GM23338 (cell line): ENCODE data around the gene MC4R. TPM values are rescaled to one million over a fixed set of nuclear protein-coding genes. Genes with fewer than 3 reads are reported as not detected.

Experiments
- ATAC-seq: fragments of 200-7000 bp; cut with Tn5 transposase; 3 replicates; pipeline ENCODE4 v1.9.1; 2020
- DNase-seq: peaks from one replicate; pipeline ENCODE4 v3.0.0-alpha.2; 2015; ENCODE audit warnings: low spot score
- H2AFZ ChIP-seq: fragments of 200-600 bp; sonication (generic); 2 replicates; pipeline ENCODE4 v1.8.0; 2016; ENCODE audit warnings: antibody characterized with exemption, mild to moderate bottlenecking, moderate library complexity
- H3F3A ChIP-seq: fragments of 200-600 bp; sonication (generic); replicated peaks from 2 replicates; pipeline ENCODE4 v1.8.0; 2017; ENCODE audit warnings: antibody characterized with exemption, mixed run types, low read depth
- H3K27ac ChIP-seq: fragments of 200-600 bp; sonication (generic); 2 replicates; pipeline ENCODE4 v1.6.1; 2016; ENCODE audit warnings: low read depth
- H3K27me3 ChIP-seq: fragments of 200-600 bp; sonication (generic); 2 replicates; pipeline ENCODE4 v1.8.0; 2016; ENCODE audit warnings: mild to moderate bottlenecking, mixed run types, moderate library complexity; ENCODE audit not compliant: insufficient read depth
- H3K36me3 ChIP-seq: fragments of 200-600 bp; sonication (generic); 2 replicates; pipeline ENCODE4 v1.8.0; 2016; ENCODE audit warnings: mild to moderate bottlenecking; ENCODE audit not compliant: insufficient read depth
- H3K4me1 ChIP-seq: fragments of 200-600 bp; sonication (generic); 2 replicates; pipeline ENCODE4 v1.8.0; 2016; ENCODE audit warnings: mild to moderate bottlenecking, moderate library complexity; ENCODE audit not compliant: insufficient read depth
- H3K4me2 ChIP-seq: fragments of 200-600 bp; sonication (generic); 2 replicates; pipeline ENCODE4 v1.7.1; 2017; ENCODE audit warnings: mixed run types
- H3K4me3 ChIP-seq: fragments of 200-600 bp; sonication (generic); 2 replicates; pipeline ENCODE4 v1.6.1; 2016; ENCODE audit warnings: mixed run types
- H3K79me2 ChIP-seq: fragments of 200-600 bp; sonication (generic); replicated peaks from 2 replicates; pipeline ENCODE4 v1.8.0; 2017; ENCODE audit warnings: mild to moderate bottlenecking; ENCODE audit not compliant: insufficient read depth
- H3K9me2 ChIP-seq: fragments of 200-600 bp; sonication (generic); 2 replicates; pipeline ENCODE4 v1.8.0; 2017; ENCODE audit not compliant: insufficient read depth
- H4K20me1 ChIP-seq: fragments of 200-600 bp; sonication (generic); replicated peaks from 2 replicates; pipeline ENCODE4 v1.8.0; 2017; ENCODE audit warnings: mild to moderate bottlenecking; ENCODE audit not compliant: insufficient read depth
- H3K27ac Mint-ChIP-seq: 2 replicates; pipeline ENCODE4 v1.8.0; 2020; ENCODE audit warnings: inconsistent platforms, mild to moderate bottlenecking, moderate library complexity, mixed read lengths
- H3K27me3 Mint-ChIP-seq: 3 replicates; pipeline ENCODE4 v1.8.0; 2022; ENCODE audit warnings: low read depth, mild to moderate bottlenecking, moderate library complexity, mixed read lengths, inconsistent platforms; ENCODE audit not compliant: insufficient read depth, poor library complexity
- H3K36me3 Mint-ChIP-seq: 3 replicates; pipeline ENCODE4 v1.8.0; 2021; ENCODE audit warnings: low read depth, mild to moderate bottlenecking, inconsistent platforms, moderate library complexity, mixed read lengths
- H3K4me1 Mint-ChIP-seq: 3 replicates; pipeline ENCODE4 v1.8.0; 2020; ENCODE audit warnings: mild to moderate bottlenecking, inconsistent platforms, mixed read lengths
- H3K4me3 Mint-ChIP-seq: 3 replicates; pipeline ENCODE4 v1.8.0; 2021; ENCODE audit warnings: moderate library complexity, mild to moderate bottlenecking, inconsistent platforms, mixed read lengths
- H3K9me3 Mint-ChIP-seq: 3 replicates; pipeline ENCODE4 v1.8.0; 2020; ENCODE audit warnings: moderate library complexity, mild to moderate bottlenecking, inconsistent platforms, mixed read lengths
- CREB1 ChIP-seq: fragments of 250-450 bp; sonication (Bioruptor Pico); IDR thresholded peaks from 2 replicates; pipeline ENCODE4 v1.5.0; 2020; ENCODE audit warnings: low read depth, mild to moderate bottlenecking, moderate library complexity
- EZH2 ChIP-seq: fragments of 200-600 bp; sonication (generic); IDR thresholded peaks from one replicate; pipeline ENCODE4 v1.8.0; 2017; ENCODE audit warnings: antibody characterized with exemption, mild to moderate bottlenecking, low read depth; ENCODE audit not compliant: unreplicated experiment
- EZH2phosphoT487 ChIP-seq: fragments of 200-600 bp; sonication (generic); IDR thresholded peaks from one replicate; pipeline ENCODE4 v1.8.1; 2018; ENCODE audit warnings: antibody characterized with exemption; ENCODE audit not compliant: unreplicated experiment
- JUNB ChIP-seq: IDR thresholded peaks from one replicate; pipeline ENCODE4 v1.6.1; 2016; ENCODE audit warnings: antibody characterized with exemption; ENCODE audit not compliant: unreplicated experiment
- NANOG ChIP-seq: IDR thresholded peaks from 2 replicates; pipeline ENCODE4 v1.6.1; 2016; ENCODE audit warnings: antibody characterized with exemption, borderline replicate concordance
- POLR2AphosphoS5 ChIP-seq: IDR thresholded peaks from 2 replicates; pipeline ENCODE4 v1.6.1; 2016; ENCODE audit warnings: antibody characterized with exemption, low read depth
- REST ChIP-seq: IDR thresholded peaks from one replicate; pipeline ENCODE4 v1.6.1; 2018; ENCODE audit warnings: antibody characterized with exemption; ENCODE audit not compliant: unreplicated experiment
- STAT1 ChIP-seq: IDR thresholded peaks from one replicate; pipeline ENCODE4 v1.6.1; 2016; ENCODE audit warnings: antibody characterized with exemption; ENCODE audit not compliant: unreplicated experiment
- ZNF114 ChIP-seq: fragments of 250-450 bp; sonication (Bioruptor Pico); IDR thresholded peaks from 2 replicates; pipeline ENCODE4 v1.5.0; 2020; ENCODE audit warnings: mild to moderate bottlenecking, moderate library complexity
- ZNF331 ChIP-seq: fragments of 250-450 bp; sonication (Bioruptor Pico); IDR thresholded peaks from 2 replicates; pipeline ENCODE4 v1.5.0; 2020; ENCODE audit warnings: low read depth, mild to moderate bottlenecking, moderate library complexity
- polyA plus RNA-seq: library from polyadenylated mRNA; unstranded; fragments of >200 nt; fragmentation: Nextera tagmentation; extraction: Ambion mirVana; gene quantifications from 2 replicates; pipeline ENCODE4 v1.2.1, GENCODE V29; 2016
- total RNA-seq: library from RNA; depleted of rRNA; stranded (reverse); fragments of >200 nt; shearing (Covaris generic); gene quantifications from 2 replicates; pipeline ENCODE4 v1.2.3, GENCODE V29; 2014
- TF ChIP-seq, protein P1 (sequence below): fragments of 250-450 bp; sonication (Bioruptor Pico); IDR thresholded peaks from 2 replicates; pipeline ENCODE4 v1.5.0; 2020; ENCODE audit warnings: mild to moderate bottlenecking, moderate library complexity
- TF ChIP-seq, protein P2 (sequence below), 2 experiments: fragments of 200-600 bp in 1 of 2; sonication (generic) in 1 of 2; conservative IDR thresholded peaks; 2 replicates each; pipeline versions ENCODE4 v1.5.1 to v1.6.1; 2016 to 2017; ENCODE audit warnings: antibody characterized with exemption in 2 of 2, low read depth in 2 of 2, mild to moderate bottlenecking in 2 of 2, moderate library complexity in 1 of 2
- TF ChIP-seq, protein P3 (sequence below): IDR thresholded peaks from 2 replicates; pipeline ENCODE4 v1.6.1; 2016; ENCODE audit warnings: antibody characterized with exemption

MC4R gene
- total and polyA plus RNA-seq, 2 experiments from 2014 or later: not detected

DNA sequence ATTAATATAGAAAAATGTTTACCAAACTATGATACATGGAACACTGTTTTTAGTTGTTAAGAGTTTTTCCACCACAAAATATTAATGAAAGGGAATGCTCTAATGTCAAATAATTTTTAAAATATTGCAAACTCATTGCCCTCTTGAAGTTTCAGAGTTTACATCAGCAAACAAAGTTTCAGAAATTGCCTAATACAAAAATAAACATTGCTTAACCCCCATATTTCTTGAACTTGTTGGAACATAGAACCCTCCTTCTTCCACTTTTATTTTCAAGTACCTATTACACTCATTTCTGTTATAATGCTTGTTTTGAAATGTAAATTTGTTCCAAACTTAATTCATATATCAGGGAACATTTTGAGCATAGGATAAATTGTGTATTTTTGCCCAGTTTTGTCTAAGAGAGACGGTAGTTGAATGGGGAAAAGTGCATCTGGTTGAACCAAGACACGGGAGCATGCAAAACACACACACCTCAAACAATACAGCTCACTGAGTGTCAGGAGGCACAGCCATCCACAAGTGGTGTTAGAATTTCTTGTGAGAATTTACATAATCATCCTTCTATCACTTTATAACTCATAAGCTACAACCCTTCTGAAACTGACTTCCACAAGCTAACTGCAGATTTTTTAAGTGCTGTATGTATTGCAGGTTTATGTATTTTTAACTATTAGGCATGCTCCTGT lies 5.3 kb upstream of the MC4R start:
- no peak for ATAC-seq
- H4K20me1 ChIP-seq: no peaks in the 10 kb centered on the region
- TF ChIP-seq NANOG: no peak
- no peak for TF ChIP-seq EZH2
- TF ChIP-seq, protein P1, sequence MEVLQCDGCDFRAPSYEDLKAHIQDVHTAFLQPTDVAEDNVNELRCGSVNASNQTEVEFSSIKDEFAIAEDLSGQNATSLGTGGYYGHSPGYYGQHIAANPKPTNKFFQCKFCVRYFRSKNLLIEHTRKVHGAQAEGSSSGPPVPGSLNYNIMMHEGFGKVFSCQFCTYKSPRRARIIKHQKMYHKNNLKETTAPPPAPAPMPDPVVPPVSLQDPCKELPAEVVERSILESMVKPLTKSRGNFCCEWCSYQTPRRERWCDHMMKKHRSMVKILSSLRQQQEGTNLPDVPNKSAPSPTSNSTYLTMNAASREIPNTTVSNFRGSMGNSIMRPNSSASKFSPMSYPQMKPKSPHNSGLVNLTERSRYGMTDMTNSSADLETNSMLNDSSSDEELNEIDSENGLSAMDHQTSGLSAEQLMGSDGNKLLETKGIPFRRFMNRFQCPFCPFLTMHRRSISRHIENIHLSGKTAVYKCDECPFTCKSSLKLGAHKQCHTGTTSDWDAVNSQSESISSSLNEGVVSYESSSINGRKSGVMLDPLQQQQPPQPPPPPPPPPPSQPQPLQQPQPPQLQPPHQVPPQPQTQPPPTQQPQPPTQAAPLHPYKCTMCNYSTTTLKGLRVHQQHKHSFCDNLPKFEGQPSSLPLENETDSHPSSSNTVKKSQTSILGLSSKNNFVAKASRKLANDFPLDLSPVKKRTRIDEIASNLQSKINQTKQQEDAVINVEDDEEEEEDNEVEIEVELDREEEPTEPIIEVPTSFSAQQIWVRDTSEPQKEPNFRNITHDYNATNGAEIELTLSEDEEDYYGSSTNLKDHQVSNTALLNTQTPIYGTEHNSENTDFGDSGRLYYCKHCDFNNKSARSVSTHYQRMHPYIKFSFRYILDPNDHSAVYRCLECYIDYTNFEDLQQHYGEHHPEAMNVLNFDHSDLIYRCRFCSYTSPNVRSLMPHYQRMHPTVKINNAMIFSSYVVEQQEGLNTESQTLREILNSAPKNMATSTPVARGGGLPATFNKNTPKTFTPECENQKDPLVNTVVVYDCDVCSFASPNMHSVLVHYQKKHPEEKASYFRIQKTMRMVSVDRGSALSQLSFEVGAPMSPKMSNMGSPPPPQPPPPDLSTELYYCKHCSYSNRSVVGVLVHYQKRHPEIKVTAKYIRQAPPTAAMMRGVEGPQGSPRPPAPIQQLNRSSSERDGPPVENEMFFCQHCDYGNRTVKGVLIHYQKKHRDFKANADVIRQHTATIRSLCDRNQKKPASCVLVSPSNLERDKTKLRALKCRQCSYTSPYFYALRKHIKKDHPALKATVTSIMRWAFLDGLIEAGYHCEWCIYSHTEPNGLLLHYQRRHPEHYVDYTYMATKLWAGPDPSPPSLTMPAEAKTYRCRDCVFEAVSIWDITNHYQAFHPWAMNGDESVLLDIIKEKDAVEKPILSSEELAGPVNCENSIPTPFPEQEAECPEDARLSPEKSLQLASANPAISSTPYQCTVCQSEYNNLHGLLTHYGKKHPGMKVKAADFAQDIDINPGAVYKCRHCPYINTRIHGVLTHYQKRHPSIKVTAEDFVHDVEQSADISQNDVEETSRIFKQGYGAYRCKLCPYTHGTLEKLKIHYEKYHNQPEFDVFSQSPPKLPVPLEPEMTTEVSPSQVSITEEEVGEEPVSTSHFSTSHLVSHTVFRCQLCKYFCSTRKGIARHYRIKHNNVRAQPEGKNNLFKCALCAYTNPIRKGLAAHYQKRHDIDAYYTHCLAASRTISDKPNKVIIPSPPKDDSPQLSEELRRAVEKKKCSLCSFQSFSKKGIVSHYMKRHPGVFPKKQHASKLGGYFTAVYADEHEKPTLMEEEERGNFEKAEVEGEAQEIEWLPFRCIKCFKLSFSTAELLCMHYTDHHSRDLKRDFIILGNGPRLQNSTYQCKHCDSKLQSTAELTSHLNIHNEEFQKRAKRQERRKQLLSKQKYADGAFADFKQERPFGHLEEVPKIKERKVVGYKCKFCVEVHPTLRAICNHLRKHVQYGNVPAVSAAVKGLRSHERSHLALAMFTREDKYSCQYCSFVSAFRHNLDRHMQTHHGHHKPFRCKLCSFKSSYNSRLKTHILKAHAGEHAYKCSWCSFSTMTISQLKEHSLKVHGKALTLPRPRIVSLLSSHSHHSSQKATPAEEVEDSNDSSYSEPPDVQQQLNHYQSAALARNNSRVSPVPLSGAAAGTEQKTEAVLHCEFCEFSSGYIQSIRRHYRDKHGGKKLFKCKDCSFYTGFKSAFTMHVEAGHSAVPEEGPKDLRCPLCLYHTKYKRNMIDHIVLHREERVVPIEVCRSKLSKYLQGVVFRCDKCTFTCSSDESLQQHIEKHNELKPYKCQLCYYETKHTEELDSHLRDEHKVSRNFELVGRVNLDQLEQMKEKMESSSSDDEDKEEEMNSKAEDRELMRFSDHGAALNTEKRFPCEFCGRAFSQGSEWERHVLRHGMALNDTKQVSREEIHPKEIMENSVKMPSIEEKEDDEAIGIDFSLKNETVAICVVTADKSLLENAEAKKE (CRISPR knock-in tag): no peak
- TF ChIP-seq, protein P2, sequence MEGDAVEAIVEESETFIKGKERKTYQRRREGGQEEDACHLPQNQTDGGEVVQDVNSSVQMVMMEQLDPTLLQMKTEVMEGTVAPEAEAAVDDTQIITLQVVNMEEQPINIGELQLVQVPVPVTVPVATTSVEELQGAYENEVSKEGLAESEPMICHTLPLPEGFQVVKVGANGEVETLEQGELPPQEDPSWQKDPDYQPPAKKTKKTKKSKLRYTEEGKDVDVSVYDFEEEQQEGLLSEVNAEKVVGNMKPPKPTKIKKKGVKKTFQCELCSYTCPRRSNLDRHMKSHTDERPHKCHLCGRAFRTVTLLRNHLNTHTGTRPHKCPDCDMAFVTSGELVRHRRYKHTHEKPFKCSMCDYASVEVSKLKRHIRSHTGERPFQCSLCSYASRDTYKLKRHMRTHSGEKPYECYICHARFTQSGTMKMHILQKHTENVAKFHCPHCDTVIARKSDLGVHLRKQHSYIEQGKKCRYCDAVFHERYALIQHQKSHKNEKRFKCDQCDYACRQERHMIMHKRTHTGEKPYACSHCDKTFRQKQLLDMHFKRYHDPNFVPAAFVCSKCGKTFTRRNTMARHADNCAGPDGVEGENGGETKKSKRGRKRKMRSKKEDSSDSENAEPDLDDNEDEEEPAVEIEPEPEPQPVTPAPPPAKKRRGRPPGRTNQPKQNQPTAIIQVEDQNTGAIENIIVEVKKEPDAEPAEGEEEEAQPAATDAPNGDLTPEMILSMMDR (conservative IDR thresholded peaks at IDR 0.05; ENCODE audit: low read depth in 2 of 2): no peak
- TF ChIP-seq JUNB: no peak
- no peak for TF ChIP-seq REST
- no peak for TF ChIP-seq ZNF331
- TF ChIP-seq CREB1 (CRISPR knock-in tag): no peak
- TF ChIP-seq, protein P3, sequence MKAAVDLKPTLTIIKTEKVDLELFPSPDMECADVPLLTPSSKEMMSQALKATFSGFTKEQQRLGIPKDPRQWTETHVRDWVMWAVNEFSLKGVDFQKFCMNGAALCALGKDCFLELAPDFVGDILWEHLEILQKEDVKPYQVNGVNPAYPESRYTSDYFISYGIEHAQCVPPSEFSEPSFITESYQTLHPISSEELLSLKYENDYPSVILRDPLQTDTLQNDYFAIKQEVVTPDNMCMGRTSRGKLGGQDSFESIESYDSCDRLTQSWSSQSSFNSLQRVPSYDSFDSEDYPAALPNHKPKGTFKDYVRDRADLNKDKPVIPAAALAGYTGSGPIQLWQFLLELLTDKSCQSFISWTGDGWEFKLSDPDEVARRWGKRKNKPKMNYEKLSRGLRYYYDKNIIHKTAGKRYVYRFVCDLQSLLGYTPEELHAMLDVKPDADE: no peak
- no peak for TF ChIP-seq STAT1
- TF ChIP-seq EZH2phosphoT487: no peak
- no peak for TF ChIP-seq ZNF114 (CRISPR knock-in tag)
- TF ChIP-seq POLR2AphosphoS5: no peak

More for the DNA sequence above, 5.3 kb upstream of the MC4R start:
- Histone ChIP-seq H3K36me3 (no peaks in the 10 kb centered on the region), H3K4me1 (peaks cover 2% of the 10 kb centered on the region), H3F3A (no peaks in the 10 kb centered on the region), H3K27ac (no peak overlapping the region), H2AFZ (no peak overlapping the region), H3K9me2 (no peaks in the 10 kb centered on the region), H3K27me3 (no peaks in the 10 kb centered on the region), H3K4me2 (no peak overlapping the region), H3K79me2 (no peaks in the 10 kb centered on the region), H3K4me3 (no peak overlapping the region)
- no peak for DNase-seq
- Mint-ChIP-seq H3K9me3 (no peaks in the 10 kb centered on the region), H3K27ac (no peak overlapping the region), H3K4me1 (peaks cover 7% of the 10 kb centered on the region; the same call in 2 of the 3 replicates), H3K4me3 (no peak overlapping the region), H3K36me3 (no peaks in the 10 kb centered on the region), H3K27me3 (no peaks in the 10 kb centered on the region)
